DOHH2 (cell line): ENCODE measurements around the gene FXYD4.

ENCODE experiments used
- H3F3A ChIP-seq: fragments of 200-600 bp; sonication (generic), shearing (Covaris generic); 2 replicates; pipeline ENCODE4 v1.6.0; 2016; ENCODE audit warnings: antibody characterized with exemption, mild to moderate bottlenecking; ENCODE audit not compliant: control insufficient read depth, insufficient read depth
- H3K27ac ChIP-seq: fragments of 200-600 bp; sonication (generic); 2 replicates; pipeline ENCODE4 v1.5.1; 2014; ENCODE audit warnings: low read depth, mild to moderate bottlenecking, low read length, moderate library complexity
- H3K27me3 ChIP-seq: fragments of 200-600 bp; sonication (generic); 2 replicates; pipeline ENCODE4 v1.6.1; 2014; ENCODE audit warnings: mild to moderate bottlenecking, low read length, mixed read lengths; ENCODE audit not compliant: control insufficient read depth
- H3K36me3 ChIP-seq: fragments of 200-600 bp; sonication (generic); 2 replicates; pipeline ENCODE4 v1.6.1; 2014; ENCODE audit warnings: mild to moderate bottlenecking, low read length, moderate library complexity, mixed read lengths; ENCODE audit not compliant: control insufficient read depth
- H3K4me1 ChIP-seq: fragments of 200-600 bp; sonication (generic); 2 replicates; pipeline ENCODE4 v1.6.1; 2014; ENCODE audit warnings: mild to moderate bottlenecking, low read length, mixed read lengths; ENCODE audit not compliant: control insufficient read depth
- H3K4me2 ChIP-seq: fragments of 200-600 bp; sonication (generic); 2 replicates; pipeline ENCODE4 v1.6.0; 2014; ENCODE audit warnings: mild to moderate bottlenecking, low read length, moderate library complexity
- H3K4me3 ChIP-seq: fragments of 200-600 bp; sonication (generic); 2 replicates; pipeline ENCODE4 v1.5.1; 2014; ENCODE audit warnings: mild to moderate bottlenecking, low read length, mixed read lengths
- H3K79me2 ChIP-seq: fragments of 200-600 bp; sonication (generic); 2 replicates; pipeline ENCODE4 v1.6.1; 2014; ENCODE audit warnings: mild to moderate bottlenecking, low read length, mixed read lengths; ENCODE audit not compliant: control insufficient read depth
- H3K9me2 ChIP-seq: fragments of 200-600 bp; sonication (generic); replicated peaks from 2 replicates; pipeline ENCODE4 v1.6.1; 2014; ENCODE audit warnings: mild to moderate bottlenecking, low read length, mixed read lengths; ENCODE audit not compliant: control insufficient read depth
- H3K9me3 ChIP-seq: fragments of 200-600 bp; sonication (generic); 2 replicates; pipeline ENCODE4 v1.6.1; 2014; ENCODE audit warnings: antibody characterized with exemption, low read length, mixed read lengths; ENCODE audit not compliant: control insufficient read depth, insufficient read depth
- H4K20me1 ChIP-seq: fragments of 200-600 bp; sonication (generic); 2 replicates; pipeline ENCODE4 v1.6.0; 2014; ENCODE audit warnings: low read depth, mild to moderate bottlenecking, antibody characterized with exemption, low read length, moderate library complexity; ENCODE audit not compliant: control insufficient read depth, insufficient read depth
- EZH2phosphoT487 ChIP-seq: fragments of 200-600 bp; sonication (generic); IDR thresholded peaks from 2 replicates; pipeline ENCODE4 v1.6.1; 2017; ENCODE audit warnings: borderline replicate concordance, mild to moderate bottlenecking, antibody characterized with exemption, low read length, moderate library complexity, mixed read lengths
- TF ChIP-seq, protein P1 (sequence below): fragments of 200-600 bp; sonication (generic); IDR thresholded peaks from one replicate; pipeline ENCODE4 v1.5.1; 2014; ENCODE audit warnings: antibody characterized with exemption, mild to moderate bottlenecking, low read depth, low read length; ENCODE audit not compliant: poor library complexity, severe bottlenecking

Gene FXYD4

DNA sequence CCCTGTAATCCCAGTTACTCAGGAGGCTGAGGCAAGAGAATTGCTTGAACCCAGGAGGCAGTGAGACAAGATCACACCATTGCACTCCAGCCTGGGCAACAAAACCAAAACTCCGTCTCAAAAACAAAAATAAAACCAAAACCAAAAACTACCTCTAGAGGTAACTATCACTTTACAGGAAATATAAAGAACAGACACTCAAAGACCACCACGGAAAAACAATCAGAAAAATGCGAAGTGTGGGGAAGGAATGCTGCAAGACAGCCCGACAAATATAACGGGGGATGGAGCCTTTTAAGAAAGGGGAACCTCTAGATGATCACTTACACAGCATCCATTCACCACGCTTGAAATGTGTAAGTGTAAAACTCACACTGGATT, 33.3 kb downstream of the FXYD4 start:
- peaks cover 60% of the 10 kb centered on the region for H3K4me1 ChIP-seq
- no peaks in the 10 kb centered on the region for H3K9me2 ChIP-seq
- no peaks in the 10 kb centered on the region for H3K27me3 ChIP-seq
- H3K27ac ChIP-seq: peak overlapping the region; percentile 95
- H3K4me3 ChIP-seq: peak overlapping the region; percentile 85
- peaks cover 96% of the 10 kb centered on the region for H3K79me2 ChIP-seq
- peaks cover 60% of the 10 kb centered on the region for H3F3A ChIP-seq
- H3K36me3 ChIP-seq: peaks cover 88% of the 10 kb centered on the region
- H3K4me2 ChIP-seq: peak overlapping the region; percentile 88
- TF ChIP-seq, protein P1, sequence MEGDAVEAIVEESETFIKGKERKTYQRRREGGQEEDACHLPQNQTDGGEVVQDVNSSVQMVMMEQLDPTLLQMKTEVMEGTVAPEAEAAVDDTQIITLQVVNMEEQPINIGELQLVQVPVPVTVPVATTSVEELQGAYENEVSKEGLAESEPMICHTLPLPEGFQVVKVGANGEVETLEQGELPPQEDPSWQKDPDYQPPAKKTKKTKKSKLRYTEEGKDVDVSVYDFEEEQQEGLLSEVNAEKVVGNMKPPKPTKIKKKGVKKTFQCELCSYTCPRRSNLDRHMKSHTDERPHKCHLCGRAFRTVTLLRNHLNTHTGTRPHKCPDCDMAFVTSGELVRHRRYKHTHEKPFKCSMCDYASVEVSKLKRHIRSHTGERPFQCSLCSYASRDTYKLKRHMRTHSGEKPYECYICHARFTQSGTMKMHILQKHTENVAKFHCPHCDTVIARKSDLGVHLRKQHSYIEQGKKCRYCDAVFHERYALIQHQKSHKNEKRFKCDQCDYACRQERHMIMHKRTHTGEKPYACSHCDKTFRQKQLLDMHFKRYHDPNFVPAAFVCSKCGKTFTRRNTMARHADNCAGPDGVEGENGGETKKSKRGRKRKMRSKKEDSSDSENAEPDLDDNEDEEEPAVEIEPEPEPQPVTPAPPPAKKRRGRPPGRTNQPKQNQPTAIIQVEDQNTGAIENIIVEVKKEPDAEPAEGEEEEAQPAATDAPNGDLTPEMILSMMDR: no peak
- no peak for TF ChIP-seq EZH2phosphoT487
- no peaks in the 10 kb centered on the region for H3K9me3 ChIP-seq
- peaks cover 39% of the 10 kb centered on the region for H4K20me1 ChIP-seq

DNA sequence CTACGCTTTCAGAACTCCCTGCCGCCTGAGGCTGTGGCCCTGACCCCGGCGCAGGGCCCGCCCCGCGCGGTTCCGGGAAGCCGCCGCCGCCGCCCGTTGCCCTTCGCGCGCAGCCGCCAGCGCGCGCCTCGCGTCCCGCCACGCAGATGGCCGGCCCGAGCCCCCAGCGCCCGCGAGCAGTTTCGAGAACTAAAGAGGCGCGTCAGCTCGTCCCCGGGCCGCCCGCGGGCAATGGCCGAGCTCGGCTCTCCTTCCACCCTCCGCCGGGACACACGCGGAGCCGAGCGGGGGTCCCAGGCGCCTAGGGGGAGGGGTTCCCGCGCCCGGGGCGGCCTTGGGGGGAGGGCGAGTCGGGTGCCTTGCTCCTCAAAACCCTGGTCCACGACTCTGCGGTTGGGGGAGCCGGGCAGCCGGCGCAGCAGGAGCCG, 35.7 kb downstream of the FXYD4 start:
- H3F3A ChIP-seq: peaks cover 50% of the 10 kb centered on the region
- no peaks in the 10 kb centered on the region for H3K9me2 ChIP-seq
- H3K27ac ChIP-seq: peak overlapping the region; percentile 95
- peak overlapping the region; percentile 85 for H3K4me3 ChIP-seq
- peaks cover 45% of the 10 kb centered on the region for H3K4me1 ChIP-seq
- H3K4me2 ChIP-seq: peak overlapping the region; percentile 88
- H3K79me2 ChIP-seq: peaks cover 81% of the 10 kb centered on the region
- H4K20me1 ChIP-seq: peaks cover 24% of the 10 kb centered on the region
- TF ChIP-seq, protein P1: no peak
- TF ChIP-seq EZH2phosphoT487: no peak
- H3K36me3 ChIP-seq: peaks cover 66% of the 10 kb centered on the region
- no peaks in the 10 kb centered on the region for H3K9me3 ChIP-seq
- no peaks in the 10 kb centered on the region for H3K27me3 ChIP-seq

DNA sequence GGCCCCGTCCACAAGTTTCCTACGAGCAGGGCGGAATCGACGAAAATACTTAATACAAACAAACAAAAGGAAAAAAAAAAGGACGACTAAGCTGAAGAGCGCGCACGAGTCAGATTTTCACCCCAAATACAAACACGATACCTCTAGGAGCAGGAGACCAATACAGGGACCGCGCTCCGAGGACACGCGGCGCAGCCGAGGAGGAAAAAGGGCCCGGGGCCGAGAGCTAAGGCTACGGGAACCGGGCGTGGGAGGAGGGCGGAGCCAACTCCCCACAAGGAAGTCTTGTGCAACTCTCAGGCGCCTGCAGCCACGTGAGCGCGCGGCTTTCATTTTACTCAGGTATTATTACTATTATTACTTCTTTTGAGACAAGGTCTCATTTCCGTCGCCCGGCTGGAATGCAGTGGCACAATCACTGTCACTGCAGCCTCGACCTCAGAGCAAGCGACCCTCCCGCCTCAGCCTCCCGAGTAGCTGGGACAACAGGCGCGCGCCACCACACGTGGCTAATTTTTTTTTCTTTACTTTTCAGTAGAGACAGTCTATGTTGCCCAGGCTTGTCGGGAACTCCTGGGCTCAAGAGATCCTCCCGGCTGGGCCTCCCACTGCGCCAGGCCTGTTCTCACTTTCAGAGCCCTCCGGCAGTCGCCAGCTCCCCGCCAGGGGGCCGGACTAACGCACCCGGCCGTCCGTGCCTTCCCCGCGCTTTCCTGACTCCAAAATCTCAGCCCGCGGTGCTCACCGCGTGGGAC, 36.3 kb downstream of the FXYD4 start:
- H4K20me1 ChIP-seq: peaks cover 24% of the 10 kb centered on the region
- peaks cover 60% of the 10 kb centered on the region for H3K36me3 ChIP-seq
- H3K4me3 ChIP-seq: peak overlapping the region; percentile 85
- no peak for TF ChIP-seq EZH2phosphoT487
- TF ChIP-seq, protein P1: peak; percentile 60
- peaks cover 75% of the 10 kb centered on the region for H3K79me2 ChIP-seq
- peak overlapping the region; percentile 95 for H3K27ac ChIP-seq
- H3K4me2 ChIP-seq: peak overlapping the region; percentile 88
- H3F3A ChIP-seq: peaks cover 44% of the 10 kb centered on the region
- no peaks in the 10 kb centered on the region for H3K27me3 ChIP-seq
- no peaks in the 10 kb centered on the region for H3K9me2 ChIP-seq
- no peaks in the 10 kb centered on the region for H3K9me3 ChIP-seq
- peaks cover 39% of the 10 kb centered on the region for H3K4me1 ChIP-seq
